GM12878 (cell line): Measurements from ENCODE around the gene MYCBP2. TPM values are rescaled to one million over a fixed set of nuclear protein-coding genes. Genes with fewer than 3 reads are reported as not detected.

Experiments used
- ATAC-seq: fragments of 200-7000 bp; cut with Tn5 transposase; 3 replicates; pipeline ENCODE4 v1.9.1; 2020; ENCODE audit warnings: mild to moderate bottlenecking, moderate library complexity
- BruUV-seq: library from RNA; stranded (reverse); fragments of 400-500 nt; replicated peaks from 2 replicates; lab custom pipeline; 2021; lab: Mats Ljungman, UMichigan
- CTCF ChIA-PET: fragments of 300-600 bp; sonication (Branson Sonifier 250); formaldehyde crosslinking; extraction: SDS; loops from one replicate; lab custom pipeline; 2021; ENCODE audit warnings: inconsistent platforms; lab: Yijun Ruan, JAX
- POLR2A ChIA-PET: fragments of 350-600 bp; formaldehyde crosslinking; extraction: SDS; loops from one replicate; lab custom pipeline; 2021; ENCODE audit warnings: inconsistent platforms; lab: Charles Lee
- RAD21 ChIA-PET: fragments of 300-600 bp; sonication (Branson Sonifier 250); formaldehyde crosslinking; loops from one replicate; lab custom pipeline; 2023; ENCODE audit warnings: antibody characterized with exemption; ENCODE audit not compliant: unreplicated experiment; lab: Charles Lee
- SMC1A ChIA-PET: fragments of 300-600 bp; sonication (Branson Sonifier 250); formaldehyde crosslinking; loops from one replicate; lab custom pipeline; 2023; ENCODE audit not compliant: unreplicated experiment, uncharacterized antibody; lab: Charles Lee
- DNase-seq: peaks from one replicate; pipeline ENCODE4 v3.0.0-alpha.2; 2011; ENCODE audit warnings: low read depth, low spot score
- FAIRE-seq: peaks from 3 replicates; lab custom pipeline; 2011; peaks lifted over from hg19 to GRCh38; lab: Jason Lieb, UNC
- H2AFZ ChIP-seq: 2 replicates; pipeline ENCODE4 v1.6.0; 2011; ENCODE audit warnings: low read depth, low read length, control low read depth; ENCODE audit not compliant: control insufficient read depth
- H3K27ac ChIP-seq: 2 replicates; pipeline ENCODE4 v1.5.1; 2011; ENCODE audit warnings: control low read depth; ENCODE audit not compliant: control insufficient read depth, insufficient read depth
- H3K27me3 ChIP-seq, 2 experiments: replicated peaks in 1 of 2; 2 replicates each; pipeline versions ENCODE4 v1.6.0 to v1.6.1; 2011; ENCODE audit warnings: low read length in 1 of 2; ENCODE audit not compliant: control insufficient read depth in 2 of 2, insufficient read depth in 2 of 2
- H3K36me3 ChIP-seq, 2 experiments: 2 replicates each; pipeline ENCODE4 v1.5.1; 2011; ENCODE audit warnings: low read length in 1 of 2; ENCODE audit not compliant: control insufficient read depth in 2 of 2, insufficient read depth in 2 of 2
- H3K4me1 ChIP-seq: 2 replicates; pipeline ENCODE4 v1.6.1; 2011; ENCODE audit warnings: mild to moderate bottlenecking, low read length, moderate library complexity, mixed read lengths; ENCODE audit not compliant: control insufficient read depth, insufficient read depth
- H3K4me2 ChIP-seq: 2 replicates; pipeline ENCODE4 v1.6.0; 2011; ENCODE audit warnings: control low read depth; ENCODE audit not compliant: control insufficient read depth, insufficient read depth
- H3K4me3 ChIP-seq: fragments of 200-600 bp; sonication (generic); 2 replicates; pipeline ENCODE4 v1.5.1; 2016
- H3K79me2 ChIP-seq: 2 replicates; pipeline ENCODE4 v1.6.0; 2011; ENCODE audit warnings: low read length; ENCODE audit not compliant: control insufficient read depth, insufficient read depth
- H3K9ac ChIP-seq: 2 replicates; pipeline ENCODE4 v1.8.0; 2011; ENCODE audit warnings: low read length, control low read depth, mixed read lengths; ENCODE audit not compliant: control insufficient read depth, insufficient read depth
- H3K9me3 ChIP-seq: replicated peaks from 3 replicates; pipeline ENCODE4 v1.5.1; 2011; ENCODE audit warnings: mild to moderate bottlenecking, low read length; ENCODE audit not compliant: control insufficient read depth, insufficient read depth
- H4K20me1 ChIP-seq: 2 replicates; pipeline ENCODE4 v1.6.0; 2011; ENCODE audit not compliant: control insufficient read depth, insufficient read depth
- ATF2 ChIP-seq: IDR thresholded peaks from 2 replicates; pipeline ENCODE4 v1.6.1; 2012; ENCODE audit warnings: low read length, inconsistent platforms
- CTCF ChIP-seq, 3 experiments: IDR thresholded peaks in 2 of 3; conservative IDR thresholded peaks in 1 of 3; 2 replicates each; pipeline ENCODE4 v1.5.1; 2011; ENCODE audit warnings: low read depth in 3 of 3, low read length in 3 of 3, mild to moderate bottlenecking in 3 of 3, control low read depth in 2 of 3, moderate library complexity in 2 of 3, inconsistent platforms in 1 of 3, mixed read lengths in 1 of 3; ENCODE audit not compliant: control insufficient read depth in 2 of 3, insufficient read depth in 1 of 3; ENCODE audit errors: extremely low read depth in 1 of 3
- ETV6 ChIP-seq, 2 experiments: fragments of 450-650 bp in 1 of 2; IDR thresholded peaks in 1 of 2; conservative IDR thresholded peaks in 1 of 2; 2 replicates each; pipeline ENCODE4 v1.6.1; 2014; ENCODE audit warnings: antibody characterized with exemption in 1 of 2, borderline replicate concordance in 1 of 2, low read depth in 1 of 2, mild to moderate bottlenecking in 1 of 2, moderate library complexity in 1 of 2
- JUNB ChIP-seq: IDR thresholded peaks from 2 replicates; pipeline ENCODE4 v1.6.1; 2016; ENCODE audit warnings: antibody characterized with exemption, mild to moderate bottlenecking
- POLR2AphosphoS2 ChIP-seq: IDR thresholded peaks from 2 replicates; pipeline ENCODE4 v1.6.1; 2011; ENCODE audit warnings: low read depth, mild to moderate bottlenecking, low read length, improper control_type of control experiment, moderate library complexity
- WGBS: methylation state at CpG from one replicate; pipeline ENCODE4 v1.1.6; 2016; ENCODE audit warnings: low lambda C conversion rate; ENCODE audit not compliant: insufficient replicate concordance, insufficient coverage; ENCODE audit errors: missing lambda C conversion rate; 5-methylcytosine and 5-hydroxymethylcytosine counted together
- in situ Hi-C: fragments of 300-500 bp; cut with MboI; formaldehyde crosslinking; loops from 9 replicates; pipeline ENCODE4 v1.14.3; 2018; ENCODE audit warnings: mixed read lengths
- intact Hi-C: fragments of 100-400 bp; cut with micrococcal nuclease; formaldehyde crosslinking; loops from one replicate; pipeline ENCODE4 v1.14.2; 2022; ENCODE audit not compliant: unreplicated experiment
- polyA plus RNA-seq, 11 experiments: library from polyadenylated mRNA; depleted of rRNA in 4 of 11; unstranded in 6 of 11; stranded (reverse) in 5 of 11; fragments of >200 nt; fragmentation: Nextera tagmentation in 4 of 11; fragmentation: Illumina TruSeq in 1 of 11; extraction: Ambion mirVana in 4 of 11; extraction: Trizol in 1 of 11; gene quantifications; 1 replicate in 1 of 11; 2 replicates in 10 of 11; pipeline versions ENCODE4 v1.2.1 to v1.2.3, GENCODE V29; 2011 to 2016; ENCODE audit warnings: inconsistent platforms in 2 of 11, missing spikeins in 2 of 11, low read depth in 1 of 11
- total RNA-seq, 4 experiments: library from RNA; depleted of rRNA in 3 of 4; stranded (reverse); fragments of >200 nt in 3 of 4; fragmentation: Illumina TruSeq in 1 of 4; extraction: Trizol in 1 of 4; gene quantifications; 2 replicates each; pipeline versions ENCODE4 v1.2.1 to v1.2.3, GENCODE V29; 2013 to 2021

MYCBP2 gene
- total and polyA plus RNA-seq, 10 of the 15 experiments (the other 5 are each of a cell fraction or from before 2014, with no cell fraction given) = 51.9 to 152 (median 98.2) TPM

- no peak overlapping the region for H2AFZ ChIP-seq
- no TSS peak for BruUV-seq
- RAD21 ChIA-PET = no interaction called here
- H3K9me3 ChIP-seq = no peaks in the 10 kb centered on the region
- no peaks in the 10 kb centered on the region for H3K4me1 ChIP-seq
- H3K9ac ChIP-seq = no peak overlapping the region
- no peak for DNase-seq
- 100% methylated on average over 3 of the region's 3 CpGs for WGBS
- intact Hi-C loops = no loop called here
- POLR2A ChIA-PET = no interaction called here
- H3K27me3 ChIP-seq = no peaks in the 10 kb centered on the region
- no peak overlapping the region for H3K4me2 ChIP-seq
- SMC1A ChIA-PET = interaction anchor here (1.0 to 1.5 kb wide), 4 partner anchors 14 to 130 kb away, joined by 3 to 4 read pairs (median 3); no protein-coding TSS in a partner anchor
- no peak for TF ChIP-seq ETV6 (conservative IDR thresholded peaks at IDR 0.05 in 1 of 2, IDR thresholded peaks at IDR 0.05 in 1 of 2; ENCODE audit: borderline replicate concordance in 1 of 2, low read depth in 1 of 2)
- TF ChIP-seq CTCF (IDR thresholded peaks at IDR 0.05 in 2 of 3, conservative IDR thresholded peaks at IDR 0.05 in 1 of 3; ENCODE audit: control insufficient read depth in 2 of 3, extremely low read depth in 1 of 3, insufficient read depth in 1 of 3, low read depth in 3 of 3, low read length in 3 of 3) = 0 out of 6 replicates have a peak, but pooled peaks of 1 of the 3 experiments have one; percentile 6
- no peak overlapping the region for H3K4me3 ChIP-seq
- CTCF ChIA-PET = interaction anchor here (1.4 kb wide), 1 partner anchor 14 kb away, joined by 4 read pairs; no protein-coding TSS in a partner anchor
- ATAC-seq = no peak
- H3K36me3 ChIP-seq = peaks cover 7 to 47% of the 10 kb centered on the region in 2 experiments
- no peak overlapping the region for H3K27ac ChIP-seq
- no peak for FAIRE-seq
- in situ Hi-C loops = no loop called here
- H4K20me1 ChIP-seq = no peaks in the 10 kb centered on the region
- H3K79me2 ChIP-seq = no peaks in the 10 kb centered on the region
These were observed 270.5 kb downstream of the MYCBP2 start for GRCh38 chr13:77056382-77056781.

GRCh38 chr13:77055158-77055557 lies 271.7 kb downstream of the MYCBP2 start:
- Histone ChIP-seq H2AFZ (no peak overlapping the region), H4K20me1 (no peaks in the 10 kb centered on the region), H3K27ac (no peak overlapping the region), H3K9ac (no peak overlapping the region), H3K79me2 (no peaks in the 10 kb centered on the region), H3K4me2 (no peak overlapping the region), H3K27me3 (no peaks in the 10 kb centered on the region), H3K4me3 (no peak overlapping the region), H3K9me3 (no peaks in the 10 kb centered on the region), H3K36me3 (peaks cover 7 to 40% of the 10 kb centered on the region in 2 experiments), H3K4me1 (no peaks in the 10 kb centered on the region)
- 100% methylated on average over 2 of the region's 2 CpGs for WGBS
- no peak for DNase-seq
- intact Hi-C loops (no loop called here), in situ Hi-C loops (no loop called here)
- no TSS peak for BruUV-seq
- RAD21 ChIA-PET = interaction anchor here (0.6 kb wide), 1 partner anchor 90 kb away, joined by 3 read pairs; no protein-coding TSS in a partner anchor
- no peak for TF ChIP-seq ATF2
- TF ChIP-seq POLR2AphosphoS2 = no peak
- no peak for TF ChIP-seq JUNB
- no peak for FAIRE-seq
- ATAC-seq = no peak
- CTCF ChIA-PET = interaction anchor here (0.8 to 1.4 kb wide), 4 partner anchors 11 to 65 kb away, joined by 3 to 5 read pairs (median 4); no protein-coding TSS in a partner anchor
- POLR2A ChIA-PET = no interaction called here
- SMC1A ChIA-PET = interaction anchor here (0.9 to 1.5 kb wide), 6 partner anchors 9 to 423 kb away, joined by 3 to 4 read pairs (median 4); no protein-coding TSS in a partner anchor
